Fibroblast of skin of back (primary cell): ENCODE data around the gene PPFIA1. TPM values are rescaled to one million over a fixed set of nuclear protein-coding genes. Genes with fewer than 3 reads are reported as not detected.
A peak's percentile ranks its signal among the peaks of the same experiment; 100 is the strongest.

Experiments
- DNase-seq: peaks from one replicate; pipeline ENCODE4 v3.0.0-alpha.2; 2013
- polyA plus RNA-seq, 2 experiments: library from polyadenylated mRNA; unstranded; fragments of 120-200 nt; gene quantifications; one replicate each; pipeline ENCODE4 v1.2.1, GENCODE V29; 2013; ENCODE audit not compliant: insufficient read length in 2 of 2

The PPFIA1 gene
- polyA plus RNA-seq (2013, experiment 1 of 2; ENCODE audit: insufficient read length), result 29.7 TPM
- 29.2 TPM for polyA plus RNA-seq (2013, experiment 2 of 2; ENCODE audit: insufficient read length)

GRCh38 chr11:70270104-70270876 lies at the start of gene PPFIA1:
TSS of gene PPFIA1 (plus strand) at chr11:70270690. CDS start at chr11:70272173, 1,483 bp downstream.
- DNase-seq, result peak; percentile 93

GRCh38 chr11:70220920-70221319 lies 49.6 kb upstream of the PPFIA1 start:
- peak; percentile 52 for DNase-seq

GRCh38 chr11:70225681-70226177 lies 44.8 kb upstream of the PPFIA1 start:
- DNase-seq, result no peak

- DNase-seq, result no peak
Observed at GRCh38 chr11:70226183-70226582, 44.3 kb upstream of the PPFIA1 start.

GRCh38 chr11:70226967-70227366 lies 43.5 kb upstream of the PPFIA1 start:
- no peak for DNase-seq

- DNase-seq, result no peak
Observed at GRCh38 chr11:70229737-70230136, 40.8 kb upstream of the PPFIA1 start.

- peak; percentile 59 for DNase-seq
Observed at GRCh38 chr11:70230151-70230839, 40.2 kb upstream of the PPFIA1 start.

GRCh38 chr11:70230840-70231710 lies 39.4 kb upstream of the PPFIA1 start:
- no peak for DNase-seq

- DNase-seq, result no peak
Observed at GRCh38 chr11:70233034-70233433, 37.5 kb upstream of the PPFIA1 start.

- DNase-seq, result peak; percentile 68
Observed at GRCh38 chr11:70233511-70233934, 37.0 kb upstream of the PPFIA1 start.

GRCh38 chr11:70233962-70234361 lies 36.5 kb upstream of the PPFIA1 start:
- DNase-seq, result no peak

GRCh38 chr11:70240337-70240736 lies 30.2 kb upstream of the PPFIA1 start:
- DNase-seq, result no peak

- no peak for DNase-seq
Observed at GRCh38 chr11:70241709-70242108, 28.8 kb upstream of the PPFIA1 start.

GRCh38 chr11:70242885-70243284 lies 27.6 kb upstream of the PPFIA1 start:
- DNase-seq, result no peak

- peak; percentile 30 for DNase-seq
Observed at GRCh38 chr11:70243912-70244652, 26.4 kb upstream of the PPFIA1 start.

GRCh38 chr11:70244698-70245097 lies 25.8 kb upstream of the PPFIA1 start:
- peak; percentile 70 for DNase-seq

GRCh38 chr11:70246196-70246595 lies 24.3 kb upstream of the PPFIA1 start:
- no peak for DNase-seq

- no peak for DNase-seq
Observed at GRCh38 chr11:70247042-70247709, 23.3 kb upstream of the PPFIA1 start.

- DNase-seq, result no peak
Observed at GRCh38 chr11:70247710-70248072, 22.8 kb upstream of the PPFIA1 start.

- DNase-seq, result no peak
Observed at GRCh38 chr11:70250876-70251658, 19.4 kb upstream of the PPFIA1 start.
